T-helper 17 cell (primary cell): ENCODE results near the gene ZNF784. TPM values are rescaled to one million over a fixed set of nuclear protein-coding genes. Genes with fewer than 3 reads are reported as not detected.
A peak's percentile ranks its signal among the peaks of the same experiment; 100 is the strongest.

Experiments
- ATAC-seq: fragments of 150-1000 bp; cut with Tn5 transposase; 2 replicates; pipeline ENCODE4 v1.10.0; 2021; ENCODE audit warnings: mild to moderate bottlenecking, moderate library complexity
- DNase-seq, 3 donors: peaks; one replicate each; pipeline versions ENCODE4 v3.0.0 to v3.0.0-alpha.2; 2020 to 2021
- H3K9me3 ChIP-seq: one replicate; pipeline ENCODE4 v1.7.0; 2013; ENCODE audit warnings: low read length, mild to moderate bottlenecking; ENCODE audit not compliant: control insufficient read depth, poor library complexity, severe bottlenecking
- H3K27ac Mint-ChIP-seq: one replicate; pipeline ENCODE4 v1.8.0; 2022; ENCODE audit warnings: mild to moderate bottlenecking, moderate library complexity, mixed read lengths
- H3K27me3 Mint-ChIP-seq: one replicate; pipeline ENCODE4 v1.8.0; 2022; ENCODE audit warnings: mixed read lengths
- H3K36me3 Mint-ChIP-seq: one replicate; pipeline ENCODE4 v1.8.0; 2022; ENCODE audit warnings: low read depth, mixed read lengths
- H3K4me1 Mint-ChIP-seq: one replicate; pipeline ENCODE4 v1.8.0; 2022; ENCODE audit warnings: mild to moderate bottlenecking, mixed read lengths
- H3K4me3 Mint-ChIP-seq: one replicate; pipeline ENCODE4 v1.8.0; 2022; ENCODE audit warnings: mild to moderate bottlenecking, moderate library complexity, mixed read lengths
- total RNA-seq, 4 donors: library from RNA in 2 of 4; stranded (reverse) in 2 of 4; gene quantifications; one replicate each; pipeline ENCODE4 v1.2.3 and lab custom pipeline; 2022 to 2026

Gene ZNF784
- total RNA-seq, 2 donors from 2014 or later = 11.3 to 13.8 TPM

DNA sequence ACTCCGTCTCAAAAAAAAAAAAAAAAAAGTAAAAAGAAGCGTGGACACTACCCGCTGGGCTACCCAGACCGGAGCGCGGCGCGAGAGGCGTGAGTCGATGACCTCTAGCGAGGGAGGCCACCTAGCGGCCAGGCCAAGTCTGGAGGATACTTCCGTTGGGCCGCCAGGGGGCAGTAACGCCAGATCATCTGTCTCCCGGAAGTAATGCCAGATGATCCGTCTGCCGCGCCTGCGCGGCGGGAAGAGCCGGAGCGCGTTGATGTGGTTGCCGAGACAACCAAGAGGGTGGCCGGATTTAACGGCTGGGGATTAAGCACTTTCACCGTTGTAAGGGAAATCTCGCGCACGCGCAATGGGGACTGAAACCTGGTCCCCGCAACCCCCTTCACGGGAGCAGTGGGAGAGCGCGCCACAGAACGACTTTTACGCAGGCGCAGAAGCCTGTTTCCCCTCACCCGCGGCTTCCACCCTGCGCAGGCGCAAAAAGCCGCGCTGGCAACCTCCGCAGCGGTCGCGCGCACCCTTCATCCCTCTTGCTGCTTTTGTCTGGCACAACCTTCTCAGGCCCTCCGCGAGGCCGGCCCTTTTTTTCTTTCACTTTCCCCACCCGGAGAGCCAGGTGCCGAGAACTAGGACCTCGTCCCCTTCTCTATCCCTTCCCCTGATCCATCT is 29.4 kb upstream of the ZNF784 start:
- H3K4me1 Mint-ChIP-seq = peaks cover 39% of the 10 kb centered on the region
- H3K27ac Mint-ChIP-seq = peak overlapping the region; percentile 100
- H3K36me3 Mint-ChIP-seq = no peaks in the 10 kb centered on the region
- H3K4me3 Mint-ChIP-seq = peak overlapping the region; percentile 94
- ATAC-seq (peak; percentile 70), DNase-seq (peak; percentile 97 to 99 (median 97))
- no peaks in the 10 kb centered on the region for H3K27me3 Mint-ChIP-seq
- H3K9me3 ChIP-seq = no peaks in the 10 kb centered on the region

GRCh38 chr19:55652311-55653128 is 28.2 kb upstream of the ZNF784 start:
- no peak for ATAC-seq
- no peaks in the 10 kb centered on the region for H3K9me3 ChIP-seq
- no peaks in the 10 kb centered on the region for H3K36me3 Mint-ChIP-seq
- H3K27me3 Mint-ChIP-seq = no peaks in the 10 kb centered on the region
- H3K27ac Mint-ChIP-seq = no peak overlapping the region
- peaks cover 36% of the 10 kb centered on the region for H3K4me1 Mint-ChIP-seq
- no peak overlapping the region for H3K4me3 Mint-ChIP-seq
- no peak for DNase-seq

DNA sequence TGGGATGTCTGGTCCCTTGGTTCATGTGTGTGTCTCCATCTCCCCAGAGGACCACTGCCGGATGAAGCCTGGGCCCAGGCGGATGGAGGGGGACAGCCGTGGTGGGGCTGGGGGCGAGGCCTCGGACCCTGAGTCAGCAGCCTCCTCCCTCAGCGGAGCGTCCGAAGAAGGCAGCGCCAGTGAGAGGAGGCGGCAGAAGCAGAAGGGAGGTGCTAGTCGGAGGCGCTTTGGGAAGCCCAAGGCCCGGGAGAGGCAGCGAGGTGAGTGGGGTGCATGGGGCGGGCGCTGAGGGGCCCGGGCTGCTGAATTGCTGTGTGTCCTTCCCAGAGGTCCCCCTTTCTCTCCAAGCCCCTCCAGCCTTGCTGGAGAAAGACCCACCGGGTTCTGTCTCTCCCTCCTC is 26.9 kb upstream of the ZNF784 start:
- no peaks in the 10 kb centered on the region for H3K27me3 Mint-ChIP-seq
- H3K27ac Mint-ChIP-seq = no peak overlapping the region
- H3K36me3 Mint-ChIP-seq = no peaks in the 10 kb centered on the region
- DNase-seq (no peak), ATAC-seq (no peak)
- no peaks in the 10 kb centered on the region for H3K9me3 ChIP-seq
- no peak overlapping the region for H3K4me3 Mint-ChIP-seq
- H3K4me1 Mint-ChIP-seq = peaks cover 27% of the 10 kb centered on the region

GRCh38 chr19:55650602-55651230 is 26.4 kb upstream of the ZNF784 start:
- no peaks in the 10 kb centered on the region for H3K27me3 Mint-ChIP-seq
- no peak for DNase-seq
- no peak for ATAC-seq
- H3K4me3 Mint-ChIP-seq = peak overlapping the region; percentile 5
- H3K9me3 ChIP-seq = no peaks in the 10 kb centered on the region
- H3K27ac Mint-ChIP-seq = peak overlapping the region; percentile 61
- H3K4me1 Mint-ChIP-seq = peaks cover 22% of the 10 kb centered on the region
- H3K36me3 Mint-ChIP-seq = no peaks in the 10 kb centered on the region

- ATAC-seq (no peak), DNase-seq (no peak)
- H3K4me3 Mint-ChIP-seq = peak overlapping the region; percentile 85
- H3K27ac Mint-ChIP-seq = peak overlapping the region; percentile 61
- no peaks in the 10 kb centered on the region for H3K27me3 Mint-ChIP-seq
- H3K4me1 Mint-ChIP-seq = peaks cover 21% of the 10 kb centered on the region
- no peaks in the 10 kb centered on the region for H3K9me3 ChIP-seq
- no peaks in the 10 kb centered on the region for H3K36me3 Mint-ChIP-seq
Observed at GRCh38 chr19:55650126-55650557, 25.8 kb upstream of the ZNF784 start.

- no peak for DNase-seq
- no peaks in the 10 kb centered on the region for H3K36me3 Mint-ChIP-seq
- peak overlapping the region; percentile 85 for H3K4me3 Mint-ChIP-seq
- no peaks in the 10 kb centered on the region for H3K9me3 ChIP-seq
- H3K27me3 Mint-ChIP-seq = no peaks in the 10 kb centered on the region
- H3K4me1 Mint-ChIP-seq = peaks cover 22% of the 10 kb centered on the region
- no peak for ATAC-seq
- H3K27ac Mint-ChIP-seq = peak overlapping the region; percentile 77
Observed at GRCh38 chr19:55649268-55650125, 25.1 kb upstream of the ZNF784 start.

GRCh38 chr19:55648585-55649267 is 24.4 kb upstream of the ZNF784 start:
- no peaks in the 10 kb centered on the region for H3K9me3 ChIP-seq
- no peak for DNase-seq
- no peak for ATAC-seq
- peaks cover 22% of the 10 kb centered on the region for H3K4me1 Mint-ChIP-seq
- H3K4me3 Mint-ChIP-seq = peak overlapping the region; percentile 85
- H3K36me3 Mint-ChIP-seq = no peaks in the 10 kb centered on the region
- H3K27ac Mint-ChIP-seq = peak overlapping the region; percentile 77
- H3K27me3 Mint-ChIP-seq = no peaks in the 10 kb centered on the region

DNA sequence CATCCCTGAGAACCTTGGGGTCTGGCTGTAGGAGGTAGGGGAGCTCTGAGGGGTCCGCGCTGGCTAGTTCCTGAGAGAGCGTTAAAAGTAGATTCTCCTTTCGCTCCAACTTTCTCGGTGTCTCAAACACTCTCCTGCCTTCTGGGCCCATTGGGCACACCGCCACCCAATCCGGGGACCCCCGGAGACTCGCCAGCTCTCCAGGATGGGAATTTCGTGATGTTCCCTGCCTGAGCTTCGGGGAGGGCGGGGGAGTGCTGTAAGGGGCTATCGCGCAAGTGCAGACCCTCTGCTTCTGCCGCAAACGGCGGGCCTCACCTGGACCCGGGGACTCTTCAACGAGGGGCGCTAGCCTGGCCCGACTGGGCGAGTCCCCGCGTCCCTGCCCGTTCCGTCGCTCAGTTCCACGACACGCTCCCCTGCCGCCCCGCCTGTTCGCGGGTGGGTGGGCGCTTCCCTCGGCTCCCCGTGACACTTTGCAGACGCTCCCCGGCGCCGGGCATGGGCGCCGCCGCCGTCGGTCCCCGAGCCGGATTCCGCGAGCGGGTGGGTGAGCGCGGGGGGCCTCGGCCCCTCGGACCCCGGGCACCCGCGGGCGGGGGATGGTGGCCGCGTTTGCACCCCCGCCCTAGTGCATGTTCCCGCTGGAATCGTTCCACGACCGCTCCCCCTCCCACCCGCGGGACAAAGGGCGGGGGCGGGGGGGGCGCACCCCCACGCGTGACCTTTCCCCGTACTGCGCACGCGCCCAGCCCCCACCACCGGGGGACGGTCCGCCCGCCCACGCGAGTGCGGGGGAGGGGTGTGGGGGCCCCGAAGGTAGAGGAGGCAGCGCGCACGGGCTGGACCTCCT is 23.6 kb upstream of the ZNF784 start, which contains the start of gene CCDC106:
Gene CCDC106 (plus strand): TSS at position 481 of the 853 bp plus-strand sequence. CDS start 835 bp downstream, outside the sequence.
- ATAC-seq (peak; percentile 34), DNase-seq (no peak)
- Mint-ChIP-seq H3K27me3 (no peaks in the 10 kb centered on the region), H3K4me3 (peak within 1 kb of the TSS; percentile 85), H3K27ac (peak within 1 kb of the TSS; percentile 77), H3K4me1 (peaks cover 25% of the 10 kb centered on the region), H3K36me3 (no peaks in the 10 kb centered on the region)
- H3K9me3 ChIP-seq = no peaks in the 10 kb centered on the region

GRCh38 chr19:55646889-55647731 is 22.7 kb upstream of the ZNF784 start:
- ATAC-seq = no peak
- peak overlapping the region; percentile 71 for H3K4me3 Mint-ChIP-seq
- no peaks in the 10 kb centered on the region for H3K9me3 ChIP-seq
- DNase-seq = no peak
- H3K27ac Mint-ChIP-seq = peak overlapping the region; percentile 60
- no peaks in the 10 kb centered on the region for H3K27me3 Mint-ChIP-seq
- peaks cover 28% of the 10 kb centered on the region for H3K4me1 Mint-ChIP-seq
- H3K36me3 Mint-ChIP-seq = no peaks in the 10 kb centered on the region

DNA sequence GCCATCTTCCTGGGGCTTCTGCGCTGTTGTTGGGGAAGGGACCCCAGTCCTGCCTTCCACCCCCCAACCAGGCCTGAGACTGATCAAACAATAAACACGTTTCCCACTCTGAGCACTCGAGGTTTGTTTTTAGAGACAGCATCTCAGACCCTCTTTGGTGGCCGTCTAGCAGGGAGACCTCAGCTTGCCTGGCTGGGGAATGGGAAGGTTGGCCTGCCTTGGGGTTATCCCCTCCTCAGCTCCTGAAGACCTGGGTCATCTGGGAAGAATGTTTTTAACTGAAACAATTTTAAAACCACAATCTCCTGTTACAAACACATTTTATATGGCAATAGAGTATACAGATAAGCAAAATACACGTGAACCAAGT is 21.1 kb upstream of the ZNF784 start:
- Mint-ChIP-seq H3K4me3 (peak overlapping the region; percentile 67), H3K4me1 (peaks cover 35% of the 10 kb centered on the region), H3K36me3 (no peaks in the 10 kb centered on the region), H3K27ac (peak overlapping the region; percentile 67), H3K27me3 (no peaks in the 10 kb centered on the region)
- no peaks in the 10 kb centered on the region for H3K9me3 ChIP-seq
- DNase-seq (no peak), ATAC-seq (no peak)
